ENCODE measurements around the gene ELMO1. TPM values are rescaled to one million over a fixed set of nuclear protein-coding genes. Genes with fewer than 3 reads are reported as not detected.

ELMO1 gene
- total and polyA plus RNA-seq, 10 of the 15 experiments (the other 5 are each of a cell fraction or from before 2014, with no cell fraction given) = 22.6 to 85.9 (median 56.6) TPM

DNA sequence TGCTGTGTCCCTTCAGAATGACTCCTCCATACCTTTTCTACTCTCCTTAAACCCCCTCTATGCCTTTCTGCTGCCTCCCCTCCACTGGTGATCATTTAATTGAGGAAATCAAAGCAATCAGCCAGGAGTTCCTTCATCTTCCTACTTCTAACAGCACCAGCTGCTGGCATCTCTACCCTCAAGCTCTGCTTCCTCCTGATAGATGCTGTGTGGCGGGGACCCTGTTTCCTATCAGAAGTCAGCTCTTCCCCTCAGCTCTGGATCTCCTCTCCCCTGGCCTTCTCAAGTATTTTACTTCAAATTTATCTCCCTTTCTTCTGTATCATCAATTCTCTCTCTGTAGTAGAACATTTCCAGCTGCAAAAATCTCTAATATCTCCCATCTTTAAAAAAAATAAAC lies 183.7 kb downstream of the ELMO1 start:
- DNase-seq (ENCODE audit: low read depth, low spot score) (no peak), ATAC-seq (no peak), FAIRE-seq (no peak)
- BruUV-seq (replicated peaks) = no TSS peak
- ChIA-PET RAD21 (ENCODE audit: unreplicated experiment) (no interaction called here), CTCF (interaction anchor here (1.1 to 1.7 kb wide), 4 partner anchors 10 to 88 kb away, joined by 3 to 5 read pairs (median 4); no protein-coding TSS in a partner anchor), POLR2A (no interaction called here), SMC1A (ENCODE audit: uncharacterized antibody, unreplicated experiment) (interaction anchor here (1.3 kb wide), 1 partner anchor 88 kb away, joined by 5 read pairs; no protein-coding TSS in a partner anchor)
- Histone ChIP-seq H4K20me1 (ENCODE audit: control insufficient read depth, insufficient read depth) (no peaks in the 10 kb centered on the region), H3K4me1 (ENCODE audit: control insufficient read depth, insufficient read depth, low read length) (peaks cover 6% of the 10 kb centered on the region; the same call in 1 of the 2 replicates), H3K4me2 (ENCODE audit: control insufficient read depth, insufficient read depth) (no peak overlapping the region), H3K27me3 (replicated peaks in 1 of 2; ENCODE audit: control insufficient read depth in 2 of 2, insufficient read depth in 2 of 2, low read length in 1 of 2) (no peaks in the 10 kb centered on the region), H3K9me3 (replicated peaks; ENCODE audit: control insufficient read depth, insufficient read depth, low read length) (no peaks in the 10 kb centered on the region), H3K79me2 (ENCODE audit: control insufficient read depth, insufficient read depth, low read length) (no peaks in the 10 kb centered on the region; the same call in 1 of the 2 replicates), H3K9ac (ENCODE audit: control insufficient read depth, insufficient read depth, low read length) (no peak overlapping the region), H2AFZ (ENCODE audit: control insufficient read depth, low read depth, low read length) (no peak overlapping the region), H3K4me3 (no peak overlapping the region), H3K27ac (ENCODE audit: control insufficient read depth, insufficient read depth) (no peak overlapping the region), H3K36me3 (ENCODE audit: control insufficient read depth in 2 of 2, insufficient read depth in 2 of 2, low read length in 1 of 2) (peaks cover 0 to 5% of the 10 kb centered on the region in 2 experiments; a peak in 3 of 4 replicates)
- intact Hi-C loops (cut with micrococcal nuclease; ENCODE audit: unreplicated experiment) = no loop called here
- TF ChIP-seq CHD4 (IDR thresholded peaks at IDR 0.05) = no peak
- TF ChIP-seq, protein P1, sequence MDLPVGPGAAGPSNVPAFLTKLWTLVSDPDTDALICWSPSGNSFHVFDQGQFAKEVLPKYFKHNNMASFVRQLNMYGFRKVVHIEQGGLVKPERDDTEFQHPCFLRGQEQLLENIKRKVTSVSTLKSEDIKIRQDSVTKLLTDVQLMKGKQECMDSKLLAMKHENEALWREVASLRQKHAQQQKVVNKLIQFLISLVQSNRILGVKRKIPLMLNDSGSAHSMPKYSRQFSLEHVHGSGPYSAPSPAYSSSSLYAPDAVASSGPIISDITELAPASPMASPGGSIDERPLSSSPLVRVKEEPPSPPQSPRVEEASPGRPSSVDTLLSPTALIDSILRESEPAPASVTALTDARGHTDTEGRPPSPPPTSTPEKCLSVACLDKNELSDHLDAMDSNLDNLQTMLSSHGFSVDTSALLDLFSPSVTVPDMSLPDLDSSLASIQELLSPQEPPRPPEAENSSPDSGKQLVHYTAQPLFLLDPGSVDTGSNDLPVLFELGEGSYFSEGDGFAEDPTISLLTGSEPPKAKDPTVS (IDR thresholded peaks at IDR 0.05; ENCODE audit: low read depth, low read length) = no peak
- no peak for TF ChIP-seq RB1 (IDR thresholded peaks at IDR 0.05; ENCODE audit: borderline replicate concordance)
- no peak for TF ChIP-seq TCF7 (IDR thresholded peaks at IDR 0.05; ENCODE audit: borderline replicate concordance)
- TF ChIP-seq NFYA (IDR thresholded peaks at IDR 0.05; ENCODE audit: borderline replicate concordance, low read depth, low read length) = no peak
- TF ChIP-seq MYB (IDR thresholded peaks at IDR 0.05; ENCODE audit: borderline replicate concordance, low read depth, low read length) = no peak
- TF ChIP-seq HCFC1 (IDR thresholded peaks at IDR 0.05; ENCODE audit: low read length) = no peak
- no peak for TF ChIP-seq IKZF2 (IDR thresholded peaks at IDR 0.05)
- TF ChIP-seq PML (IDR thresholded peaks at IDR 0.05; ENCODE audit: low read length) = no peak
- no peak for TF ChIP-seq ZNF274 (IDR thresholded peaks at IDR 0.05; ENCODE audit: insufficient read depth, insufficient read length)
- no peak for TF ChIP-seq KLF5 (IDR thresholded peaks at IDR 0.05; ENCODE audit: partially characterized antibody)
- no peak for TF ChIP-seq NR2F1 (conservative IDR thresholded peaks at IDR 0.05)
- TF ChIP-seq, protein P2, sequence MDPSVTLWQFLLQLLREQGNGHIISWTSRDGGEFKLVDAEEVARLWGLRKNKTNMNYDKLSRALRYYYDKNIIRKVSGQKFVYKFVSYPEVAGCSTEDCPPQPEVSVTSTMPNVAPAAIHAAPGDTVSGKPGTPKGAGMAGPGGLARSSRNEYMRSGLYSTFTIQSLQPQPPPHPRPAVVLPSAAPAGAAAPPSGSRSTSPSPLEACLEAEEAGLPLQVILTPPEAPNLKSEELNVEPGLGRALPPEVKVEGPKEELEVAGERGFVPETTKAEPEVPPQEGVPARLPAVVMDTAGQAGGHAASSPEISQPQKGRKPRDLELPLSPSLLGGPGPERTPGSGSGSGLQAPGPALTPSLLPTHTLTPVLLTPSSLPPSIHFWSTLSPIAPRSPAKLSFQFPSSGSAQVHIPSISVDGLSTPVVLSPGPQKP (IDR thresholded peaks at IDR 0.05; ENCODE audit: low read depth, low read length) = no peak
- 100% methylated on average over 1 of the region's 1 CpG for WGBS (ENCODE audit: insufficient coverage, insufficient replicate concordance, low lambda C conversion rate, missing lambda C conversion rate)
- in situ Hi-C loops (cut with MboI) = no loop called here

Data from GM12878 (cell line).